IMR-90 (cell line): Measurements from ENCODE around the gene ISG15. TPM values are rescaled to one million over a fixed set of nuclear protein-coding genes. Genes with fewer than 3 reads are reported as not detected.

Experiments
- ATAC-seq: fragments of 200-7000 bp; cut with Tn5 transposase; 2 replicates; pipeline ENCODE4 v1.9.1; 2020; ENCODE audit warnings: low read depth, mild to moderate bottlenecking, moderate library complexity
- BruUV-seq: library from RNA; stranded (reverse); fragments of 400-500 nt; replicated peaks from 2 replicates; lab custom pipeline; 2021; lab: Mats Ljungman, UMichigan
- CTCF ChIA-PET: fragments of 300-600 bp; formaldehyde crosslinking; extraction: SDS; loops from one replicate; lab custom pipeline; 2021; ENCODE audit warnings: antibody characterized with exemption; lab: Yijun Ruan, JAX
- POLR2A ChIA-PET: fragments of 300-600 bp; sonication (Branson Sonifier 250); formaldehyde crosslinking; loops from one replicate; lab custom pipeline; 2022; ENCODE audit warnings: antibody characterized with exemption; ENCODE audit not compliant: unreplicated experiment; lab: Charles Lee
- DNase-seq: peaks from one replicate; pipeline ENCODE4 v3.0.0; 2013
- H2AFZ ChIP-seq: replicated peaks from 2 replicates; pipeline ENCODE3; 2013; ENCODE audit warnings: low read length, mild to moderate bottlenecking; ENCODE audit not compliant: poor library complexity
- H2AK5ac ChIP-seq: 2 replicates; pipeline ENCODE4 v1.6.1; 2013; ENCODE audit warnings: low read depth, low read length, inconsistent platforms
- H2AK9ac ChIP-seq: replicated peaks from 2 replicates; pipeline ENCODE3; 2013; ENCODE audit warnings: mild to moderate bottlenecking, low read depth, low read length, moderate library complexity; ENCODE audit not compliant: poor library complexity
- H2BK120ac ChIP-seq: 2 replicates; pipeline ENCODE4 v1.6.1; 2013; ENCODE audit warnings: low read depth, low read length, inconsistent platforms
- H2BK15ac ChIP-seq: 3 replicates; pipeline ENCODE4 v1.6.1; 2013; ENCODE audit warnings: low read depth, low read length, inconsistent platforms
- H2BK20ac ChIP-seq: 2 replicates; pipeline ENCODE4 v1.6.1; 2013; ENCODE audit warnings: low read depth, mild to moderate bottlenecking, inconsistent platforms, low read length, moderate library complexity
- H2BK5ac ChIP-seq: 2 replicates; pipeline ENCODE4 v1.6.1; 2013; ENCODE audit warnings: mild to moderate bottlenecking, low read depth, low read length, inconsistent platforms; ENCODE audit not compliant: poor library complexity, severe bottlenecking
- H3K14ac ChIP-seq: replicated peaks from 2 replicates; pipeline ENCODE4 v1.6.1; 2013; ENCODE audit warnings: low read depth, low read length, inconsistent platforms
- H3K18ac ChIP-seq: 2 replicates; pipeline ENCODE4 v1.6.1; 2013; ENCODE audit warnings: low read depth, low read length, control low read depth
- H3K23ac ChIP-seq: 2 replicates; pipeline ENCODE4 v1.6.1; 2013; ENCODE audit warnings: low read depth, low read length, inconsistent platforms
- H3K27ac ChIP-seq: 2 replicates; pipeline ENCODE4 v1.5.1; 2013; ENCODE audit warnings: mild to moderate bottlenecking, control low read depth, low read length; ENCODE audit not compliant: insufficient read depth
- H3K27me3 ChIP-seq: 2 replicates; pipeline ENCODE4 v1.6.1; 2013; ENCODE audit warnings: low read length; ENCODE audit not compliant: control insufficient read depth, insufficient read depth
- H3K36me3 ChIP-seq: 2 replicates; pipeline ENCODE4 v1.6.1; 2013; ENCODE audit warnings: low read length, mixed read lengths; ENCODE audit not compliant: control insufficient read depth, insufficient read depth
- H3K4ac ChIP-seq: 2 replicates; pipeline ENCODE4 v1.6.1; 2013; ENCODE audit warnings: low read depth, low read length, inconsistent platforms
- H3K4me1 ChIP-seq: 2 replicates; pipeline ENCODE4 v1.6.1; 2013; ENCODE audit warnings: low read length, mixed read lengths; ENCODE audit not compliant: control insufficient read depth, insufficient read depth
- H3K4me2 ChIP-seq: 2 replicates; pipeline ENCODE4 v1.6.1; 2013; ENCODE audit warnings: low read depth, mild to moderate bottlenecking, control low read depth, low read length, moderate library complexity
- H3K4me3 ChIP-seq: 2 replicates; pipeline ENCODE4 v1.5.1; 2013; ENCODE audit warnings: low read depth, mild to moderate bottlenecking, control low read depth, low read length, moderate library complexity; ENCODE audit not compliant: insufficient read depth
- H3K56ac ChIP-seq: 2 replicates; pipeline ENCODE4 v1.6.1; 2013; ENCODE audit warnings: low read length, inconsistent platforms; ENCODE audit not compliant: insufficient read depth; ENCODE audit errors: extremely low read depth
- H3K79me1 ChIP-seq, 2 experiments: 2 replicates each; pipeline ENCODE4 v1.6.1; 2013; ENCODE audit warnings: low read length in 2 of 2, inconsistent platforms in 1 of 2, low read depth in 1 of 2
- H3K9ac ChIP-seq: 2 replicates; pipeline ENCODE4 v1.6.1; 2013; ENCODE audit warnings: low read depth, low read length, control low read depth
- H3K9me1 ChIP-seq: 2 replicates; pipeline ENCODE4 v1.6.1; 2013; ENCODE audit warnings: low read length, inconsistent platforms; ENCODE audit not compliant: insufficient read depth
- H3K9me3 ChIP-seq: 2 replicates; pipeline ENCODE4 v1.6.1; 2013; ENCODE audit warnings: low read length; ENCODE audit not compliant: control insufficient read depth, insufficient read depth
- H4K20me1 ChIP-seq: 2 replicates; pipeline ENCODE4 v1.6.1; 2013; ENCODE audit warnings: low read length, inconsistent platforms; ENCODE audit not compliant: insufficient read depth
- H4K5ac ChIP-seq: 2 replicates; pipeline ENCODE4 v1.6.1; 2013; ENCODE audit warnings: mild to moderate bottlenecking, low read depth, low read length, control low read depth
- H4K8ac ChIP-seq, 2 experiments: 2 replicates each; pipeline ENCODE4 v1.6.1; 2013; ENCODE audit warnings: low read depth in 2 of 2, low read length in 2 of 2, control low read depth in 1 of 2, inconsistent platforms in 1 of 2
- H4K91ac ChIP-seq: 2 replicates; pipeline ENCODE4 v1.6.1; 2013; ENCODE audit warnings: low read depth, low read length, inconsistent platforms; ENCODE audit not compliant: insufficient read depth
- BHLHE40 ChIP-seq: fragments of 150-350 bp; IDR thresholded peaks from 2 replicates; pipeline ENCODE4 v1.6.1; 2016; ENCODE audit warnings: mild to moderate bottlenecking, low read depth, low read length
- CEBPB ChIP-seq: IDR thresholded peaks from 2 replicates; pipeline ENCODE4 v1.6.1; 2012; ENCODE audit warnings: low read depth, low read length, improper control_type of control experiment
- CHD1 ChIP-seq: IDR thresholded peaks from 2 replicates; pipeline ENCODE4 v1.6.1; 2012; ENCODE audit warnings: low read depth, low read length, improper control_type of control experiment
- ELK1 ChIP-seq: fragments of 150-350 bp; IDR thresholded peaks from 2 replicates; pipeline ENCODE4 v1.6.1; 2016; ENCODE audit warnings: low read depth, mild to moderate bottlenecking, low read length, moderate library complexity, borderline replicate concordance
- FOS ChIP-seq: fragments of 150-350 bp; IDR thresholded peaks from 2 replicates; pipeline ENCODE4 v1.6.1; 2016; ENCODE audit warnings: low read depth, low read length
- MAFK ChIP-seq: IDR thresholded peaks from 2 replicates; pipeline ENCODE4 v1.6.1; 2012; ENCODE audit warnings: low read depth, low read length, improper control_type of control experiment
- MAZ ChIP-seq: IDR thresholded peaks from 2 replicates; pipeline ENCODE4 v1.6.1; 2012; ENCODE audit warnings: low read depth, mild to moderate bottlenecking, low read length, improper control_type of control experiment, moderate library complexity, borderline replicate concordance
- MXI1 ChIP-seq: IDR thresholded peaks from 2 replicates; pipeline ENCODE4 v1.6.1; 2012; ENCODE audit warnings: low read depth, mild to moderate bottlenecking, low read length, moderate library complexity, borderline replicate concordance
- NFE2L2 ChIP-seq: fragments of 150-350 bp; IDR thresholded peaks from 2 replicates; pipeline ENCODE4 v1.6.1; 2016; ENCODE audit warnings: low read depth, mild to moderate bottlenecking, low read length
- POLR2A ChIP-seq: IDR thresholded peaks from 2 replicates; pipeline ENCODE4 v1.6.1; 2012; ENCODE audit warnings: mild to moderate bottlenecking, low read depth, low read length
- RAD21 ChIP-seq: IDR thresholded peaks from 2 replicates; pipeline ENCODE4 v1.6.1; 2012; ENCODE audit warnings: low read length, improper control_type of control experiment
- RCOR1 ChIP-seq: IDR thresholded peaks from 2 replicates; pipeline ENCODE4 v1.6.1; 2012; ENCODE audit warnings: mild to moderate bottlenecking, low read length, improper control_type of control experiment; ENCODE audit not compliant: insufficient replicate concordance
- RFX5 ChIP-seq: IDR thresholded peaks from 2 replicates; pipeline ENCODE4 v1.8.0; 2012; ENCODE audit warnings: low read depth, mild to moderate bottlenecking, low read length, moderate library complexity
- SMC3 ChIP-seq: fragments of 150-350 bp; IDR thresholded peaks from 2 replicates; pipeline ENCODE4 v1.6.1; 2016; ENCODE audit warnings: low read depth, mild to moderate bottlenecking, antibody characterized with exemption, low read length, moderate library complexity
- WGBS, 2 experiments: methylation state at CpG; one replicate each; pipeline versions ENCODE4 v1.1.5 to v1.1.7; 2013; ENCODE audit warnings: missing lambda C conversion rate in 2 of 2; ENCODE audit not compliant: insufficient read length in 1 of 2; ENCODE audit errors: extremely low coverage in 2 of 2; 5-methylcytosine and 5-hydroxymethylcytosine counted together
- dilution Hi-C: fragments of 300-500 bp; cut with HindIII; formaldehyde crosslinking; loops from one replicate; pipeline ENCODE4 v1.14.3; 2018; ENCODE audit warnings: low sequenced_read_pairs; ENCODE audit not compliant: unreplicated experiment
- in situ Hi-C: fragments of 300-500 bp; cut with MboI; formaldehyde crosslinking; loops from 3 replicates; pipeline ENCODE4 v1.14.3; 2019; ENCODE audit warnings: low sequenced_read_pairs, inconsistent platforms, mixed read lengths
- intact Hi-C: fragments of 100-400 bp; cut with micrococcal nuclease; formaldehyde crosslinking; loops from 2 replicates; pipeline ENCODE4 v1.10.0; 2022
- polyA plus RNA-seq, 3 experiments: library from polyadenylated mRNA; depleted of rRNA; stranded (reverse); fragments of >200 nt; gene quantifications; 2 replicates each; pipeline ENCODE4 v1.2.3, GENCODE V29; 2012; ENCODE audit warnings: low replicate concordance in 1 of 3
- total RNA-seq: library from RNA; depleted of rRNA; stranded (reverse); fragments of >200 nt; gene quantifications from 2 replicates; pipeline ENCODE4 v1.2.3, GENCODE V29; 2012
- TF ChIP-seq, protein P1 (sequence below): fragments of 150-350 bp; IDR thresholded peaks from 2 replicates; pipeline ENCODE4 v1.6.1; 2017; ENCODE audit warnings: mild to moderate bottlenecking, antibody characterized with exemption, low read length, low read depth
- TF ChIP-seq, protein P2 (sequence below): conservative IDR thresholded peaks from 2 replicates; pipeline ENCODE4 v1.5.1; 2012; ENCODE audit warnings: mild to moderate bottlenecking, low read depth, low read length, improper control_type of control experiment

Gene ISG15
- total and polyA plus RNA-seq, 2 of the 4 experiments (the other 2 are of a cell fraction), result 99.1 to 105 TPM

DNA sequence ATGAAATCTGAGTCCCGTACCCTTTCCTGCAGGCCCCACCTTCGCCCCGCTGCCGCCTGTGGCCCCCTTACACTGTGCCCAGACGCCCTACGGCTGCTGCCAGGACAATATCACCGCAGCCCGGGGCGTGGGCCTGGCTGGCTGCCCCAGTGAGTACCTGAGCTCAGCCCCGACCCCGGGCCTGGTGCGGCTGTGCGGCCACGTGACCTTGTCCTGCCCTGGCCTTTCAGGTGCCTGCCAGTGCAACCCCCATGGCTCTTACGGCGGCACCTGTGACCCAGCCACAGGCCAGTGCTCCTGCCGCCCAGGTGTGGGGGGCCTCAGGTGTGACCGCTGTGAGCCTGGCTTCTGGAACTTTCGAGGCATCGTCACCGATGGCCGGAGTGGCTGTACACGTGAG lies 31.8 kb downstream of the ISG15 start:
- H3K9me3 ChIP-seq, result no peaks in the 10 kb centered on the region
- no TSS peak for BruUV-seq
- no peak overlapping the region for H3K56ac ChIP-seq
- no peaks in the 10 kb centered on the region for H3K27me3 ChIP-seq
- ATAC-seq (no peak), DNase-seq (no peak)
- H4K5ac ChIP-seq, result no peak overlapping the region
- H3K27ac ChIP-seq, result no peak overlapping the region
- no peak overlapping the region for H2BK120ac ChIP-seq
- POLR2A ChIA-PET, result no interaction called here
- H3K23ac ChIP-seq, result no peak overlapping the region
- H2BK20ac ChIP-seq, result no peak overlapping the region
- H3K9ac ChIP-seq, result no peak overlapping the region
- no peak overlapping the region for H4K91ac ChIP-seq
- H3K4ac ChIP-seq, result no peak overlapping the region
- intact Hi-C loops (no loop called here), in situ Hi-C loops (no loop called here), dilution Hi-C loops (no loop called here)
- H3K14ac ChIP-seq, result no peak overlapping the region
- H3K79me1 ChIP-seq, result peaks cover 0 to 13% of the 10 kb centered on the region in 2 experiments; a peak in 1 of 4 replicates
- TF ChIP-seq CEBPB, result no peak
- TF ChIP-seq MAZ, result no peak
- no peak for TF ChIP-seq BHLHE40
- TF ChIP-seq POLR2A, result no peak
- no peak for TF ChIP-seq MAFK
- TF ChIP-seq, protein P1, sequence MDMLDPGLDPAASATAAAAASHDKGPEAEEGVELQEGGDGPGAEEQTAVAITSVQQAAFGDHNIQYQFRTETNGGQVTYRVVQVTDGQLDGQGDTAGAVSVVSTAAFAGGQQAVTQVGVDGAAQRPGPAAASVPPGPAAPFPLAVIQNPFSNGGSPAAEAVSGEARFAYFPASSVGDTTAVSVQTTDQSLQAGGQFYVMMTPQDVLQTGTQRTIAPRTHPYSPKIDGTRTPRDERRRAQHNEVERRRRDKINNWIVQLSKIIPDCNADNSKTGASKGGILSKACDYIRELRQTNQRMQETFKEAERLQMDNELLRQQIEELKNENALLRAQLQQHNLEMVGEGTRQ, result no peak
- TF ChIP-seq NFE2L2, result no peak
- TF ChIP-seq FOS, result no peak
- TF ChIP-seq SMC3, result no peak
- no peak for TF ChIP-seq RAD21
- no peak for TF ChIP-seq RFX5
- TF ChIP-seq MXI1, result no peak
- TF ChIP-seq CHD1, result no peak
- TF ChIP-seq RCOR1, result no peak
- TF ChIP-seq, protein P2, sequence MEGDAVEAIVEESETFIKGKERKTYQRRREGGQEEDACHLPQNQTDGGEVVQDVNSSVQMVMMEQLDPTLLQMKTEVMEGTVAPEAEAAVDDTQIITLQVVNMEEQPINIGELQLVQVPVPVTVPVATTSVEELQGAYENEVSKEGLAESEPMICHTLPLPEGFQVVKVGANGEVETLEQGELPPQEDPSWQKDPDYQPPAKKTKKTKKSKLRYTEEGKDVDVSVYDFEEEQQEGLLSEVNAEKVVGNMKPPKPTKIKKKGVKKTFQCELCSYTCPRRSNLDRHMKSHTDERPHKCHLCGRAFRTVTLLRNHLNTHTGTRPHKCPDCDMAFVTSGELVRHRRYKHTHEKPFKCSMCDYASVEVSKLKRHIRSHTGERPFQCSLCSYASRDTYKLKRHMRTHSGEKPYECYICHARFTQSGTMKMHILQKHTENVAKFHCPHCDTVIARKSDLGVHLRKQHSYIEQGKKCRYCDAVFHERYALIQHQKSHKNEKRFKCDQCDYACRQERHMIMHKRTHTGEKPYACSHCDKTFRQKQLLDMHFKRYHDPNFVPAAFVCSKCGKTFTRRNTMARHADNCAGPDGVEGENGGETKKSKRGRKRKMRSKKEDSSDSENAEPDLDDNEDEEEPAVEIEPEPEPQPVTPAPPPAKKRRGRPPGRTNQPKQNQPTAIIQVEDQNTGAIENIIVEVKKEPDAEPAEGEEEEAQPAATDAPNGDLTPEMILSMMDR, result no peak
- no peak for TF ChIP-seq ELK1
- CTCF ChIA-PET, result no interaction called here
- peaks cover 17% of the 10 kb centered on the region for H4K20me1 ChIP-seq
- no peak overlapping the region for H2BK5ac ChIP-seq
- no peaks in the 10 kb centered on the region for H3K9me1 ChIP-seq
- H3K18ac ChIP-seq, result no peak overlapping the region
- H2AK5ac ChIP-seq, result no peak overlapping the region
- 93% methylated on average over 16 of the region's 23 CpGs; no CpG with 5 or more reads in 1 of the 2 experiments for WGBS, 2 experiments
- H3K36me3 ChIP-seq, result peaks cover 59% of the 10 kb centered on the region
- no peak overlapping the region for H3K4me2 ChIP-seq
- no peak overlapping the region for H3K4me3 ChIP-seq
- peaks cover 3% of the 10 kb centered on the region for H3K4me1 ChIP-seq
- no peak overlapping the region for H2AFZ ChIP-seq
- H4K8ac ChIP-seq, result no peak overlapping the region
- no peak overlapping the region for H2BK15ac ChIP-seq
- H2AK9ac ChIP-seq, result no peak overlapping the region
